Stimulated activated CD4-positive, alpha-beta T cell treated with anti-CD3 and anti-CD28 coated beads, Interleukin-1b, Interleukin-23, amount 100 ng/mL, for 4 hours (primary cell): ENCODE data around the gene ITPR1.

Experiments used
- DNase-seq, 2 donors: peaks; one replicate each; pipeline ENCODE4 v3.0.0-alpha.2; 2020; ENCODE audit warnings: low read depth in 2 of 2

The ITPR1 gene

GRCh38 chr3:4509983-4510755, 17.0 kb downstream of the ITPR1 start:
- no peak for DNase-seq

GRCh38 chr3:4511491-4512262, 18.5 kb downstream of the ITPR1 start:
- DNase-seq: no peak

DNA sequence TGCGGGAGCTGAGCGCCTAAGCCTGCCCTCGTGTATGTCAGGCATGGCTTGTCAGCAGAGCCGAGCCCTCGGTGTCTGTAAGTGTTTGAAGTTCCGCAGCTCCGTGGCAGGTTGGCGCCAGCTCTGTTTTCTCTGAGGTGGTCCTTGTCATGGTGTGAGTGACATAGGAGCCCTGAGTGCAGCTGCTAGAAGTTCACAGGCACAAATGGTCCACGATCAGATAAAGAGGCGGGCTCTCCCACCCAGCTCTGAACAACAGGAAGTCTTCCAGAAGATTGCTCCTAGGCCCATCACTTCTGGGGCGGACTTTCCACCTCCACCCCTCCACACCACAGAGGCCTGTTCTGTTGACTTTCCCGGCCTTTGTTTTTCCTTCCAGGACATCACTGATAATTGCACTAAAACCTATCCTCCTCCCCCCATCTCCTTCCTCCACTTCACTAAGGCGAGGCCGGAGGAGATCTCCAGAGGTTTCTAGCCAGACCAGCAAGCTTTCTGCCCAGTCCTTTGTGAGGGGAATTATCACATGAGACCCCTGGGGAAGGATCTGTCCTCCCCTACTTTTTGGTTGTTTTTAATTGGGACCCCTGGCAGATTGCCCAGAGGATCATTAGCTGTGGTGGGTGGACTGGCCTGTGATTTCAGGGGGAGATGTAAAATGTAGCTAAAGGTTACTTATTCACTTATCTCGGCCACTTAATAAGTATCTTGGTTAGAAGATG, 19.9 kb downstream of the ITPR1 start:
- DNase-seq: no peak

DNA sequence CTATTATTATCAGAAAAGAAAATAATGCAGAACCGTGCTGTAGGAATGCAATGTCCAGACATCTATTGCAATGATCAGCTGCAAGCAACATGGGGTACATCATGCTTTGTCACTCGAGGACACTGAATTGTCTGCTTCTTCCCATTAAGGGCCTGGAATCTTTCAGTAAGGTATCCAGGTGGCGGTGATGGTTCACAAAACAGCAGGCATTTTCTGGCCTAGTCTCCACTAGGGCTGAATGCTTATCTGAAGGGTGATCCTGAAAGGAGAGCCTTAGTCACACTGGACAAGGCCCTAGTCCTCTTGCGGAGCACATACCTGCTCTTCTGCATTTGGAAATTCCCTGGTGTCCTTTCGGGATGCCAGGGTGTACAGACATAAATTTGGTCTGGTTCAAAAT, 21.2 kb downstream of the ITPR1 start:
- no peak for DNase-seq

DNA sequence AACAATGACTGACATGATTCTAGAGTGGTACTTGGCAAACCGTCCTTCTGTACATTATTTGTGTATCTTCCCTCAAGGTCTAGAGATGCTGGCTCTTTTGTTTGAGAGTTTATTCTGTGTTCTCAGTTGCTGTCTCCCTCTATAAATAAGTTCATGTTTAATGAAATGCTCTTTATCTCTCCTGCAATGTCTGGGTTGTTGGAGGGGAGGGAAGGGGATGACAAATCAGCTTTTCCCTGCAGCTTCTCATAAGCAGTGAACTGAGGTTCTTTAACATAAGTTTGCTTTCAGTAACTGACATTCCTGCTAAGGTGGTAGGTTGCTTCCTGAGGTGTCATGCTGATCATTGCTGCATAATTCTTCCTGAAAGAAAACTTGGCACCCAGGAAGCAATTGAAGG, 21.8 kb downstream of the ITPR1 start:
- DNase-seq: no peak

DNA sequence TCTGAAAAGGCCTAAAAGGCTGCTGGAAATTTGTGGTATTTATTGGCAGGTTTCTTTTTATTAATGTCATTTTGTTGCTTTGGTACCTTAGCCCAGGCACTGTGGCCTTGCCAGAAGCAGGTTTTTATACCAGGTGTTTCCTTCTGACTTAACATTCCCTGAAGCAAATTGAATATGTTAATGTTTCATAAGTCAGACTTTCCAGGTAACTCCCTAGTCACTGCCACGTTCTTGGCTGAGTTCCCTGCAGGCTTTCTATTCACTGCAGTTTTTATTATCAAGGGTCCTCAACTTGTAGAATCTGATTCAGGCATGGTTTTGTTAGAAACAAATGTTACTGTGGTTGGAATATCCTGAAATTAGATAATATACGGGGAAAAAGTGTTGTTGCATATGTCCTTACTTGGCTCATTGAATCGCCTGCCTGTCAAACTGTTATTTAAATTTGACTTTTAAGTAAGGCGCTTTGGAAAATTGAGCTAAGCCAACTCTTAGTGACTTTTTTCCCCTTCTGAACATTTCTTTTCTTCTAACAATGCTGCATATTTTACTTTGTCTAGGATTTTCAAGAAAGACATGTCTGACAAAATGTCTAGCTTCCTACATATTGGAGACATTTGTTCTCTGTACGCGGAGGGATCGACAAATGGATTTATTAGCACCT, 22.9 kb downstream of the ITPR1 start:
- DNase-seq: no peak

- no peak for DNase-seq
These were observed 23.9 kb downstream of the ITPR1 start for GRCh38 chr3:4517093-4517492.

DNA sequence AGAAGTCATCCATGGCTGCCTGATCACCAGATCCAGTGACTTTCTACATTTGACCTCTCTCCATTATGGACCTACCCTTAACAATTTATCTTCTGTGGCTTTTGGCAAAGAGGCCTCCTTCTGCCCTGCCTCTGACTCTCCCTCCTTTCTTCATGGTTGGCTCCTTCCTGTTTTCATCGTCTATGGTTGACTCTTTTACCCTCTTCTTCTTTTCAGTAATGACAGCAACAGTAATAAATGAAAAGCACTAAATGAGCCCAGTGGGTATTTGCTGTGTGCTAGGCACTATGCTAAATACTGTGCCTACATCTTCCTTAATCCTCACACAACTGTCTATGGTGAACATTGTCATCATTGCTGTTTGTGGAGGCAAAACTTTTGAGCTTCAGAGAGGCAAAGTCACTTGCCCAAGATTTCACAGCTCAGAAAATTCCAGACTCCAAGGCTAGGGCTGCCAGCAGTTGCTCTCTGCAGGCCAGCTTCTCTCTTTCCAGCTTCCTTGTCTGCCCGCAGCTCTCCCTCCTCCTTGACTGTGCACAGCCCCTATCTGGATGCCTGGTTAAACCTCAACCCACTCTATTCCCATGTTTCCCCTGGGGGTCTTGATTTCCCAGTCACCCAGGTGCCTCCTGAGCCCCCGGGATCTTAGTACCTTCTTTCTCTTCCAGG, 24.6 kb downstream of the ITPR1 start:
- no peak for DNase-seq

GRCh38 chr3:4520033-4520816, 27.1 kb downstream of the ITPR1 start:
- no peak for DNase-seq

DNA sequence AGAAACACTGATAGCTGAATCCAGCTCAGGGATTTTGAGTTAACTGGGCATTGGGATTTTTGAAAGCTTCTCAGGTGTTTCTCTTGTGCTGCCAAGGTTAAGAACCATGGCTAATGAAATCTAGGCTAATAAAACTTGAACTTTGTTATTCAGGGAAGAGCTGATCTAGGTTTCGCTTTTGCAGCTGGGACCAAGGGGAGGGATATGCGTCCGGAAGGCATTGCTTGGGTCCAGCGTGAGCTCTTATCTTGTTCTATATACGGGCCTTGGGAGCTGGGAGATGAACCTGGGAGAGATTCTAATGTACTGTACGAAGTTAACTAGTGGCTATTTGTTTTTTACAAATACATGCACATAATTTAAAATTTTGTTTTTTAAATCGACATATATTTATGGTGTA, 29.8 kb downstream of the ITPR1 start:
- DNase-seq: no peak

DNA sequence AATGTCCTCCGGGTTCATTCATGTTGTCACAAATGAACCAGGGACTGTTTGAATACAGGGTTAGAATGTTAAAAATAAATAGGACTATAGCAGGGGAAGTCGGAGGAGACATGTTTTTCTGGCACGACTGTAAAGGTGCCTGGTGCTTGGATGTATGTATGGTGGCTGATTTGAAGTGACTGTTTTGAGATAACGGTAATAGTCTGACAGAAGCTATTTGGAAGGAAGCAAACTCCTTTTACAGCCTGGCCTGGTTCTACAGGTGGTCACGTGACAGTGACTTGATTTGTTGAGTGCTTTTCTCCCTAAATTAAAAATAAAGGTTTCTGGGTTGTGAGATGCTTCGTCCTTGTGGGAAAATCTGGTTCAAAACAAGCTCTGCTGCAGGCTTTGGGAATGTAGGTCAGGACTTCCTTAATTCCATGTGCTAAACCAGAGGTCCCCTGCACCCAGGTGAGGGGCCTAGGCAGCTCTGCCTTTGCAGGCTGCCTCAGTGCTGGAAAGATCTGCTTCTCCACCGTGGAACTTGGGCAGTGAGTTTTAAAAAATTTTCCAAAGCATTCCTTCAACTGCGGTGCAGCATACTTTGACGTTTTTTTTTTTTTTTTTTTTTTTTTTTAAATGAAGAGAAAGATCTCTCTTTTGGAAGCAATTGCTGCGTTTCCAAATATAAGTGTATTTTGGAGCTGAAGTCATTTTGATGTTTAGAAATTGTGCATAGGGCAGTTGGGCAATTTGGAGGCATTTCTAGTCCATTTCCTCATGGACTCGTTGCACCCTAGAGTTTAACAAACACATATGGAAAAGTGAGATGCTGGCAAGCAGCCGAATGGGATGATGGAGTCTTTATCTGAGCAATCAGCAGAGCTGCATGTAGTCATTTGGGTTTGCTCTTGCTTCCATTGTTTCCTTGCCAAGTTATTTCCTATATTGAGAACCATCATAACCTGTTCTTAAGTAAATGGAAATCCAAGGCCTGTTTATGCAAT, 30.9 kb downstream of the ITPR1 start:
- DNase-seq: no peak

DNA sequence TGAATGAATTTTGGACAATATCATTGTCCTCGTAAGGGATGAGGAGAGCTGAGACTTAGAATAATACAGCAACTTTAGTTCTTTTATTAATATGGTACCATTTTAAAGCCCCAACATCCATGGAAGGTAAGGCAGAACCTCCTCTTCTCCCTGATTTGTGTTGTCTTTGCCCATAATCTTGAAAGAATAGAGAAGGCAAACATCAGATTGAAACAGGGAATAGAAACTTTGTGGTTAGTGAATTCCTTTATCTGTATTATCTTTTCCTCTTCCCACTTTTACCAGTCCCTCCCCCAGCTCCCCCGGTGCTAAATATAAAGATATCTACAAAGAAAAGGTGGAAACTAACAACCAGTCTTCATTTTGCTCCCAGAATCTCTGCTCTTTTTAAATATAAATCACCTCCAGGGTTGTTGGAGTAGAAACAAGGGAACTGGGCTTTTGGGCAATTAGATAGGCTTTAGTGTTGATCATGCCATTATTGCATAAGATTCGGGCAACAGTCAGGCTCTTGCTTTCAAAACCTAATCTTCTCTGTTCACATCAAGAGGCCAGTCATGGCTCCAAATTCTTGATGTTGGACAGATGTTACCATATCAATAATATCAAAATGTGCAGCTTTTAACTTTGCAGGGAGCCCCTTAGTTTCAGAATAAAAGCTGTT, 32.5 kb downstream of the ITPR1 start:
- DNase-seq: no peak

- DNase-seq: no peak
These were observed 35.2 kb downstream of the ITPR1 start for GRCh38 chr3:4528320-4528719.

DNA sequence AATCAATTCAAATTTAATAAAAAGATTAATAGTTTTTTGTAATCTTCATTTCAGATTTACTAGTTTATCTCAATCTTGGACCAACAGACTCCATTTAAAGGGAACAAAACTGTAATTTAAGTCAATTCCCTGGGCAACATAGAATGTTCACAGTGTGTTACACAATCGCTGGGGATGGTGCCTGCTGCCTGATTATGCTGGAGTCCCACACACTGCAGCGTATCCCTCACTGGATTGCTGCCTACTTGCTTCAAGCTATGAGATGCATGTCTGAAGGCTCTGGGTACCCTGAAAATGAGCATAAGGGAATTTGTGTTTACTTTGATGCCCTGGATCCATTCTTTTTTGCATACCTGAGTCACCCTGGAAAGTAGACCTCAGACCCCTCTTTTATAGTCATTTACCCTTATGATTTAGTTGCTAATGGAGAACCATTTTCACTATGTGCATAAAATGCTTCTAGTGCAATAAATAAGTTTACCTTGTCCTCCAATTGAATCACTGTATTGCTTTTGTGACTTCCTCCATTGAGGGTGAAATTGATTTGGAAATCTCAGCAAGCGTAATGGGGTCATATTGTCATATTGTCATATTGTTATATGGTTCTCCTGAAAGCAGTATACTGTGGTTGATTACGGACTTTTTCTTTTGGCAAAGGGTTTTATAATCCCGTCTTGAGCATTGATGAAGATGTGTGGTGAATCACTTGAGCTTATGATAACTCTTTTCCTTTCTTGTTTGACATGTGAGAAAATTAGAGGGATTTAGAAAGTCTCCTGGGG, 35.9 kb downstream of the ITPR1 start:
- DNase-seq: no peak

DNA sequence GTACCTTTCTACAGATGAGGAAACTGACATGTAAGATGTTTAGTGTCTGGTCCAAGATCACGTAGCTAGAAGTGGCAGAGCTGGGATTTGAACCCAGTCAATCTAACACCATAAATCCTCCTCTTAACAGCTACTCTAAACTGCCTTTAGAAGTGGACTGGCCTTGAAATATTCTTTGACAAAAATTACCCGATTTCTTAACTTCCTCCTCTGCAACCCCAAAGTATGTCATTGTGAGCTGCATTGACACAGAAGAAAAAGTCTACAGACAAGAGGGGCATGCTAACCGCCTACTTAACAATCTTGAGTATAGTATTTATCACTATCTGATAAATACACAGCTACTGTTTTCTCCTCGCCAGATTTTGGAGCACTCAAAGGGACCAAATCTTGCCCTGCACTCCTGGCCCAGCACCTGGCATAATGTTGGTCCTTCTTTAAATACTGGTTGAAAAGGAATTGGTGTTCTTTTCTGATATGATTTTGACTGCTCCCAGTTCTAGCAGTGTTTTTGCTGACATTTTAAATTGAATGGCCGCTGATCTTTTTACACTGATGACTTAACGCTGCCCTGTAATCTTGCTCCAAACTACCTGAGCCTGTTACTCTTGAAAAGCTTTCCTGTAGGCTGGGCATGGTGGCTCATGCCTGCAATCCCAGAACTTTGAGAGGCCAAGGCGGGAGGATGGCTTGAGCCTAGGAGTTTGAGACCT, 36.9 kb downstream of the ITPR1 start:
- DNase-seq: no peak

DNA sequence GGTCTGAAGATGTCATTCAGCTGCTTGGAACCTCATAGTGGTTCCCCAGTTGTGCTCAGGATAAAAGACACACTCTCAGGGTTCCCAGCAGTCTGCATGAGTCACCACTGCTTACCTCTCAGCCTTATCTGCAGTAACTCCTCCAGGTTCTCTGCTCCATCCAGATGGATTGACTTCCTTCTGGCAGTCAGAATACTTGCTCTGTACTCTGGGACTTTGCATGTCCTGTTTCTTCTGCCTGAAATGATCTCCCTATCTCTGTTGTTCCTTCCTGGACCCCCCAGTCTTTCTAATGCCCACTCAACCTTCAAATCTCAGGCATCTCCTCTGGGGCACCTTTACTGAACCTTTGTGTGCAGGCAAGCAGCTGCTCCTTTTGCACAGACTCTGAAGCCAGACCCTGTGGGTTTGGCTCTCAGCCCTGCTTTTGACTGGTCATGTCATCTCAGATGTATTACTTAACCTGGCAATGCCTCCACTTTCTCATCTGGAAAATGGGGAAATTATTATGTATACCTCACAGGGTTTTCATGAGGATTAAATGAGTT, 38.4 kb downstream of the ITPR1 start:
- no peak for DNase-seq

GRCh38 chr3:4532535-4533112, 39.5 kb downstream of the ITPR1 start:
- DNase-seq: no peak
